Gastrocnemius medialis (tissue), 4 donors: ENCODE data around the gene PAPPA2. TPM values are rescaled to one million over a fixed set of nuclear protein-coding genes. Genes with fewer than 3 reads are reported as not detected.

Source experiments
- ATAC-seq, 2 donors: fragments of 150-250 bp; one replicate each; pipeline ENCODE4 v1.9.1; 2016
- DNase-seq, 2 donors: peaks; one replicate each; pipeline ENCODE4 v3.0.0-alpha.2; 2019
- H3K27ac ChIP-seq, 4 donors: fragments of 200-600 bp; sonication (generic); 1 replicate in 1 of 4; 2 replicates in 3 of 4; pipeline ENCODE4 v1.5.1; 2016 to 2018; ENCODE audit warnings: mild to moderate bottlenecking in 2 of 4, moderate library complexity in 1 of 4
- H3K27me3 ChIP-seq, 3 donors: fragments of 200-600 bp; sonication (generic) in 2 of 3; 1 replicate in 1 of 3; 2 replicates in 2 of 3; pipeline versions ENCODE4 v1.5.1 to v1.6.0; 2016 to 2019; ENCODE audit warnings: mild to moderate bottlenecking in 1 of 3, moderate library complexity in 1 of 3
- H3K36me3 ChIP-seq, 2 donors: fragments of 200-600 bp; sonication (generic) in 1 of 2; one replicate each; pipeline ENCODE4 v1.5.1; 2017 to 2018
- H3K4me1 ChIP-seq, 2 donors: fragments of 200-600 bp; sonication (generic) in 1 of 2; one replicate each; pipeline ENCODE4 v1.5.1; 2016 to 2017; ENCODE audit warnings: mild to moderate bottlenecking in 2 of 2
- H3K4me3 ChIP-seq, 4 donors: fragments of 200-600 bp; sonication (generic) in 3 of 4; 1 replicate in 1 of 4; 2 replicates in 3 of 4; pipeline ENCODE4 v1.5.1; 2016 to 2019; ENCODE audit warnings: mild to moderate bottlenecking in 2 of 4
- H3K9me3 ChIP-seq, 3 donors: fragments of 200-600 bp; sonication (generic) in 2 of 3; 1 replicate in 1 of 3; 2 replicates in 2 of 3; pipeline ENCODE4 v1.5.1; 2016 to 2019
- CTCF ChIP-seq, 5 experiments: fragments of 450-650 bp in 3 of 5; fragments of 200-600 bp in 2 of 5; sonication (generic) in 2 of 5; IDR thresholded peaks in 4 of 5; conservative IDR thresholded peaks in 1 of 5; 1 replicate in 4 of 5; 2 replicates in 1 of 5; pipeline ENCODE4 v1.5.1; 2016 to 2019; ENCODE audit warnings: antibody characterized with exemption in 5 of 5, mild to moderate bottlenecking in 3 of 5, moderate library complexity in 3 of 5
- POLR2A ChIP-seq, 2 donors: fragments of 450-650 bp; IDR thresholded peaks; one replicate each; pipeline ENCODE4 v1.6.1; 2017; ENCODE audit warnings: antibody characterized with exemption in 2 of 2, mild to moderate bottlenecking in 2 of 2, moderate library complexity in 2 of 2
- in situ Hi-C, 4 donors: fragments of 200-750 bp; cut with MboI; loops; one replicate each; pipeline versions ENCODE4 v1.15.0 to v1.8.0; 2017; ENCODE audit warnings: low sequenced_read_pairs in 4 of 4
- intact Hi-C: fragments of 100-400 bp; cut with DNase I; formaldehyde crosslinking; loops from one replicate; pipeline ENCODE4 v1.15.1; 2023; ENCODE audit warnings: low total_unique reads
- total RNA-seq, 4 donors: library from RNA; depleted of rRNA; stranded (reverse); fragments of >200 nt; gene quantifications; one replicate each; pipeline versions ENCODE4 v1.1.0 to v1.2.3, GENCODE V29; 2016

PAPPA2 gene
- total RNA-seq, 4 donors from 2014 or later, result 0.11 TPM; not detected in 3

DNA sequence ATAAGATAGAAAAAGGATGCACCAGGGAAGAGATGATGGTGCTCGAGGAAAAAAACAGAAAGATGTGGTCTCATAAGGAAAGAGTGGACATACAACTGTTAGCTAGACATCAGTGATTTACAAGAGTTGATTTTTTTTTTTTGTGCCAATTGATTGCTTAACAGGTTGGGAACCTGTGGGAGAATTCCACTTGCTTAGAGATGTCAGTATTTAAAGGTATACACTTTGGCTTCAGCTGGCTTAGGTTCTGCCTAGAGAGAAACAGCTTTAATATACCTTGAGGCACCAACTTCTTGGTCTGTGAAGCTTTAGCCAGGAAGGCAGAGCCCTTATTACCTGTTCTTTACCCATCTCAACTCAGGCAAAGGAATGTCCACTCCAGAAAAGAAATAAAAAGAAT, 303.8 kb downstream of the PAPPA2 start:
- H3K4me3 ChIP-seq, result no peak overlapping the region
- ATAC-seq (no peak), DNase-seq (no peak)
- H3K4me1 ChIP-seq, result no peaks in the 10 kb centered on the region
- no peaks in the 10 kb centered on the region for H3K9me3 ChIP-seq
- H3K27ac ChIP-seq, result no peak overlapping the region
- no peaks in the 10 kb centered on the region for H3K27me3 ChIP-seq
- no peaks in the 10 kb centered on the region for H3K36me3 ChIP-seq
- in situ Hi-C loops, result no loop called here
- intact Hi-C loops, result no loop called here
- TF ChIP-seq CTCF (IDR thresholded peaks at IDR 0.05 in 4 of 5, conservative IDR thresholded peaks at IDR 0.05 in 1 of 5) (no peak), POLR2A (IDR thresholded peaks at IDR 0.05) (no peak)

DNA sequence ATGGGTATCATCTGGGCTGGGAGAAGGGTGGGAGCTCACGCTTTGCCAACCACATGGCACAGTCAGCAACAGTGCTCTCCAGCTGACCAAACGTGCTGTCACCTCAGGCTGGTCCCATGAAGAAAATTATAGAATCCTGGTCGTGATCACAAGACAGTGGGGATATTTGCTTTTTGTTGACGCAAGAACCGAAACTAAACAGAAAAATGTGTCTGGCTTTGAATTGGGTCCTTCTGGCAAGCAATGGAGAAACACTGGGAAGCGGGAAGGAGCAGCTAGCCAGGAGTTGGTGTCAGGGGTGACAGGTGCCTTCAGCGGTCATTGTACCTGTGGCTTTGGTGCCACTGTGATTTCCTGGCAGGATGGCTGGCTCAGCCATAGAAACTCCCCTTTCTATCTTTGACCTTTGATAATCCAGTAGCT, 304.8 kb downstream of the PAPPA2 start:
- no peak for DNase-seq
- Histone ChIP-seq H3K4me3 (no peak overlapping the region), H3K4me1 (no peaks in the 10 kb centered on the region), H3K27me3 (no peaks in the 10 kb centered on the region), H3K9me3 (no peaks in the 10 kb centered on the region), H3K27ac (no peak overlapping the region), H3K36me3 (no peaks in the 10 kb centered on the region)
- no peak for TF ChIP-seq POLR2A (IDR thresholded peaks at IDR 0.05)
- TF ChIP-seq CTCF (IDR thresholded peaks at IDR 0.05 in 4 of 5, conservative IDR thresholded peaks at IDR 0.05 in 1 of 5), result no peak
- in situ Hi-C loops, result no loop called here
- no peak for ATAC-seq
- intact Hi-C loops, result no loop called here

DNA sequence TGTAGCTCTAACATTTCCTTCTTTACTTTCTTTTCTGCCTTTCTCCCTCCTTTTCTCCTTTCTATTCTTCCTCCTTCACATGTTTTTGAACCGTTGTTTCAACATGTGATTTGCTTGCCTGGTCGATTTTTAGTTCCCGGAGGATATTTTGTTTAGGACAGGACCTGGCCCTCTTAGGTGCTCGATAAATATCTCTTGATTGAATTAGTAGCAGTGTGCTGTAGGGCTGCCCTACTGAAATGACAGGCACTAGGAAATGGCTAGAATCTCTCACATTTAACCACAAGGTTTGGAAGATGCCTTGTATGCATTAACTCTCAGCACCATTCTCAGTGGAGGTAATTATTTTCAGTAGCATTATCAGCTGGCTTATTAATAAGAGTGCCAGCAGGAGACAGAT, 305.6 kb downstream of the PAPPA2 start:
- no peak for ATAC-seq

GRCh38 chr1:176770066-176770465, 307.1 kb downstream of the PAPPA2 start:
- no peaks in the 10 kb centered on the region for H3K27me3 ChIP-seq
- intact Hi-C loops, result no loop called here
- H3K36me3 ChIP-seq, result no peaks in the 10 kb centered on the region
- H3K4me1 ChIP-seq, result no peaks in the 10 kb centered on the region
- no peaks in the 10 kb centered on the region for H3K9me3 ChIP-seq
- TF ChIP-seq POLR2A (IDR thresholded peaks at IDR 0.05) (no peak), CTCF (IDR thresholded peaks at IDR 0.05 in 4 of 5, conservative IDR thresholded peaks at IDR 0.05 in 1 of 5) (no peak)
- no peak overlapping the region for H3K27ac ChIP-seq
- DNase-seq, result no peak
- no peak for ATAC-seq
- no peak overlapping the region for H3K4me3 ChIP-seq
- in situ Hi-C loops, result no loop called here

More for the DNA sequence above, 305.6 kb downstream of the PAPPA2 start:
- Histone ChIP-seq H3K9me3 (no peaks in the 10 kb centered on the region), H3K36me3 (no peaks in the 10 kb centered on the region), H3K27me3 (no peaks in the 10 kb centered on the region), H3K4me1 (no peaks in the 10 kb centered on the region), H3K27ac (no peak overlapping the region), H3K4me3 (no peak overlapping the region)
- no peak for DNase-seq
- in situ Hi-C loops, result no loop called here
- TF ChIP-seq CTCF (IDR thresholded peaks at IDR 0.05 in 4 of 5, conservative IDR thresholded peaks at IDR 0.05 in 1 of 5) (no peak), POLR2A (IDR thresholded peaks at IDR 0.05) (no peak)
- intact Hi-C loops, result no loop called here

DNA sequence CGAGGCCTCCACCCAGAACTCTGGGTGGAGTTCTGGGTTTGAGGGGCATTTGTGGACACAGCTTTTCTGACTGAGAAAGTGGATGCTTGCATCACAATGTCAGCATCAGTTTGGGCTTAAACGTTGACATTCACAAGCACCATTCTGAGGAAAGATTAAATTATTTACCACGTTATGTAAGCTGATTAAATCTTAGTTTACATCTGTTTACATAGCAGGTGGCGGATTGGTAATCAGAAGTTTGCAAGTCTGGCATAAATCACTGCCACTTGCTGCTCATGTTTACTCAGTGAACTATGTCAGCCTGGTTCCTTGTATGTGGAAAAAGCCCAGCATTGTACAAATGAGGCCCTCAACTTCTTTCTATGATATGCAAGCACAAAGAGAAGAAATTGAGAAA, 310.1 kb downstream of the PAPPA2 start:
- TF ChIP-seq POLR2A (IDR thresholded peaks at IDR 0.05) (no peak), CTCF (IDR thresholded peaks at IDR 0.05 in 4 of 5, conservative IDR thresholded peaks at IDR 0.05 in 1 of 5) (no peak)
- in situ Hi-C loops, result no loop called here
- H3K36me3 ChIP-seq, result no peaks in the 10 kb centered on the region
- DNase-seq (no peak), ATAC-seq (no peak)
- H3K9me3 ChIP-seq, result no peaks in the 10 kb centered on the region
- intact Hi-C loops, result no loop called here
- no peak overlapping the region for H3K4me3 ChIP-seq
- H3K4me1 ChIP-seq, result no peaks in the 10 kb centered on the region
- no peaks in the 10 kb centered on the region for H3K27me3 ChIP-seq
- H3K27ac ChIP-seq, result no peak overlapping the region
